ENCODE data around the gene AKAP13. TPM values are rescaled to one million over a fixed set of nuclear protein-coding genes. Genes with fewer than 3 reads are reported as not detected.
A peak's percentile ranks its signal among the peaks of the same experiment; 100 is the strongest.

Gene AKAP13
- total RNA-seq, 6 donors from 2014 or later = 329 to 1,278 (median 748) TPM

- peak overlapping the region; percentile 63 to 82 (median 80) for H3K27ac ChIP-seq
- no peak for TF ChIP-seq CTCF (IDR thresholded peaks at IDR 0.05)
- TF ChIP-seq POLR2A (IDR thresholded peaks at IDR 0.05) = peak in 1 of 4 donors; percentile 4
- TF ChIP-seq POLR2AphosphoS5 (IDR thresholded peaks at IDR 0.05) = peak; percentile 70 to 90
- TF ChIP-seq EP300 (IDR thresholded peaks at IDR 0.05) = peak; percentile 81 to 93 (median 90)
- no peaks in the 10 kb centered on the region for H3K27me3 ChIP-seq
- peaks cover 7 to 26% (median 17%) of the 10 kb centered on the region in 4 donors for H3K4me1 ChIP-seq
- ATAC-seq (ENCODE audit: low FRiP score in 2 of 2) (peak; percentile 66 to 74), DNase-seq (peak in 1 of 2 donors; percentile 79)
- H3K36me3 ChIP-seq = peaks cover 0 to 11% (median 0%) of the 10 kb centered on the region in 4 donors
- H3K9me3 ChIP-seq = no peaks in the 10 kb centered on the region
- WGBS, 2 donors = 57 to 84% methylated on average over 7 to 12 of the region's 13 CpGs
- no peak overlapping the region for H3K4me3 ChIP-seq
Observed at GRCh38 chr15:85771781-85772445, 391.5 kb downstream of the AKAP13 start.

GRCh38 chr15:85772668-85773067, 392.3 kb downstream of the AKAP13 start:
- ATAC-seq (ENCODE audit: low FRiP score in 2 of 2) (peak in 1 of 2 donors; percentile 32), DNase-seq (no peak)
- no peaks in the 10 kb centered on the region for H3K9me3 ChIP-seq
- H3K36me3 ChIP-seq = peaks cover 0 to 11% (median 0%) of the 10 kb centered on the region in 4 donors
- WGBS, 2 donors = 90 to 93% methylated on average over 5 to 9 of the region's 9 CpGs
- H3K4me3 ChIP-seq = no peak overlapping the region
- H3K27ac ChIP-seq = peak overlapping the region; percentile 63 to 82 (median 80)
- peaks cover 8 to 31% (median 21%) of the 10 kb centered on the region in 4 donors for H3K4me1 ChIP-seq
- TF ChIP-seq POLR2AphosphoS5 (IDR thresholded peaks at IDR 0.05) (no peak), EP300 (IDR thresholded peaks at IDR 0.05) (no peak), CTCF (IDR thresholded peaks at IDR 0.05) (no peak), POLR2A (IDR thresholded peaks at IDR 0.05) (no peak)
- H3K27me3 ChIP-seq = no peaks in the 10 kb centered on the region

GRCh38 chr15:85773249-85773648, 392.8 kb downstream of the AKAP13 start:
- H3K27ac ChIP-seq = peak overlapping the region in 3 of 4 donors; percentile 79 to 82 (median 82)
- DNase-seq (peak in 1 of 2 donors; percentile 54), ATAC-seq (ENCODE audit: low FRiP score in 2 of 2) (no peak)
- peaks cover 0 to 9% (median 0%) of the 10 kb centered on the region in 4 donors for H3K36me3 ChIP-seq
- H3K4me3 ChIP-seq = no peak overlapping the region
- TF ChIP-seq CTCF (IDR thresholded peaks at IDR 0.05) (no peak), POLR2A (IDR thresholded peaks at IDR 0.05) (no peak), POLR2AphosphoS5 (IDR thresholded peaks at IDR 0.05) (no peak), EP300 (IDR thresholded peaks at IDR 0.05) (no peak)
- H3K27me3 ChIP-seq = no peaks in the 10 kb centered on the region
- H3K9me3 ChIP-seq = no peaks in the 10 kb centered on the region
- H3K4me1 ChIP-seq = peaks cover 14 to 37% (median 24%) of the 10 kb centered on the region in 4 donors
- 98% methylated on average over 10 to 12 of the region's 12 CpGs for WGBS, 2 donors

- no peak for ATAC-seq (ENCODE audit: low FRiP score in 2 of 2)
- Histone ChIP-seq H3K36me3 (peaks cover 0 to 2% (median 0%) of the 10 kb centered on the region in 4 donors), H3K9me3 (no peaks in the 10 kb centered on the region), H3K27ac (no peak overlapping the region), H3K4me1 (peaks cover 15 to 41% (median 25%) of the 10 kb centered on the region in 4 donors), H3K27me3 (no peaks in the 10 kb centered on the region), H3K4me3 (no peak overlapping the region)
- TF ChIP-seq POLR2A (IDR thresholded peaks at IDR 0.05) (no peak), CTCF (IDR thresholded peaks at IDR 0.05) (no peak), POLR2AphosphoS5 (IDR thresholded peaks at IDR 0.05) (no peak), EP300 (IDR thresholded peaks at IDR 0.05) (no peak)
- no peak for DNase-seq
- 92 to 94% methylated on average over 10 of the region's 10 CpGs for WGBS, 2 donors
Observed at GRCh38 chr15:85773970-85774369, 393.6 kb downstream of the AKAP13 start.
